ENCODE measurements around the gene PCED1B.
A peak's percentile ranks its signal among the peaks of the same experiment; 100 is the strongest.

Gene PCED1B

DNA sequence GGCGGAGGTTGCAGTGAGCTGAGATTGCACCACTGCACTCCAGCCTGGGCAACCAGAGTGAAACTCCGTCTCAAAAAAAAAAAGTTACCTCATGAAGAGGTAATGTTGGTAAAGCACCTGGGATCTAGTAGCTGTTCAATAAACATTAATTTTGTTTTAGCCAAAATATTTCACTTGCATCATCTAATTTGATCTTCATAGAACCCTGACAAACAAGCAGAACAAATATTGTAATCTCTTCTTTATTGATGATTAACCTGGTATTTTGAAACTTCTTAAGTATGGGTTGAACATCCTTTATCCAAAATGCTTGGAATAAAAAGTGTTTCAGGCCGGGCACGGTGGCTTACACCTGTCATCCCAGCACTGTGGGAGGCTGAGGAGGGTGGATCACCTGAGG is 149.4 kb downstream of the PCED1B start:
- Histone ChIP-seq H3K18ac (ENCODE audit: low read length) (no peak overlapping the region), H3K79me1 (ENCODE audit: low read length) (peaks cover 2% of the 10 kb centered on the region), H3K4ac (ENCODE audit: low read depth, low read length) (no peak overlapping the region), H3K27ac (ENCODE audit: low read depth, low read length) (no peak overlapping the region), H3K27me3 (ENCODE audit: insufficient read depth, low read length) (no peaks in the 10 kb centered on the region), H3K4me1 (ENCODE audit: control insufficient read depth in 1 of 2, insufficient read depth in 2 of 2, low read length in 2 of 2) (peaks cover under 1% of the 10 kb centered on the region in 2 experiments), H2BK12ac (ENCODE audit: low read length) (no peak overlapping the region), H2BK5ac (ENCODE audit: low read depth, low read length, poor library complexity) (no peak overlapping the region), H3K79me2 (ENCODE audit: control insufficient read depth, insufficient read depth, low read length, poor library complexity) (no peaks in the 10 kb centered on the region), H3K14ac (ENCODE audit: low read length) (no peak overlapping the region), H2BK120ac (ENCODE audit: insufficient read depth, low read length, poor library complexity) (no peak overlapping the region), H4K12ac (ENCODE audit: low read depth, low read length) (no peak overlapping the region), H3K9ac (ENCODE audit: low read length) (no peak overlapping the region), H3K4me2 (ENCODE audit: low read length) (no peak overlapping the region), H4K91ac (ENCODE audit: low read depth, low read length) (no peak overlapping the region), H3K4me3 (ENCODE audit: low read depth, low read length) (no peak overlapping the region), H3K36me3 (ENCODE audit: control insufficient read depth in 1 of 2, insufficient read depth in 2 of 2, low read length in 2 of 2) (no peaks in the 10 kb centered on the region), H3K9me3 (ENCODE audit: insufficient read depth, low read depth, low read length) (no peaks in the 10 kb centered on the region), H2AK5ac (ENCODE audit: low read length) (no peak overlapping the region), H4K8ac (ENCODE audit: low read depth, low read length) (no peak overlapping the region), H3K23ac (ENCODE audit: low read length) (no peak overlapping the region), H2AFZ (ENCODE audit: insufficient read depth, low read length, poor library complexity) (no peak overlapping the region)
- no peak for DNase-seq
- WGBS (ENCODE audit: extremely low coverage, insufficient coverage, insufficient read length): no CpG with 5 or more reads among the region's 4 CpGs

DNA sequence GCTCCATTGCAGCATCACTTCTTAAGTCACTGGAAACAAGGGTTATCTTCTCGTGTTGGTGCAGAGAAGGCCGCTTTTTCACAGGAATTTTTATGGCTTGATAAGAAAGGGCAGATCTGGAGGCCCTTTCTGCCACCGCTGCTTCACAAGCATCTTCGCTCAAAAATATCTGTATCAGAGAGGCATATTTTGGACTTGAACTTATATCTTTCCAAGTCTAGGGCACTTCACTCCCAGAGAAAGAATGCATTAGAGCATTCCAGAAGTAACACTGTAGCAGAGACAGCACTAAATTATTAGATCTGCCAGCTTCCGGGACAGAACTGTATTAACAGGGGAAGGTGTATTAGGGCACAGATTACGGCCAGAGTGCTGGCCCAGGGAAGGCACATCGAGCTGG is 152.0 kb downstream of the PCED1B start:
- Histone ChIP-seq H2BK5ac (ENCODE audit: low read depth, low read length, poor library complexity) (no peak overlapping the region), H3K27me3 (ENCODE audit: insufficient read depth, low read length) (no peaks in the 10 kb centered on the region), H3K14ac (ENCODE audit: low read length) (no peak overlapping the region), H3K9ac (ENCODE audit: low read length) (no peak overlapping the region), H3K4me2 (ENCODE audit: low read length) (no peak overlapping the region), H2BK12ac (ENCODE audit: low read length) (no peak overlapping the region), H3K4ac (ENCODE audit: low read depth, low read length) (no peak overlapping the region), H2AK5ac (ENCODE audit: low read length) (no peak overlapping the region), H3K23ac (ENCODE audit: low read length) (no peak overlapping the region), H2BK120ac (ENCODE audit: insufficient read depth, low read length, poor library complexity) (no peak overlapping the region), H4K91ac (ENCODE audit: low read depth, low read length) (no peak overlapping the region), H3K18ac (ENCODE audit: low read length) (no peak overlapping the region), H3K27ac (ENCODE audit: low read depth, low read length) (no peak overlapping the region), H3K36me3 (ENCODE audit: control insufficient read depth in 1 of 2, insufficient read depth in 2 of 2, low read length in 2 of 2) (peaks cover 0 to 4% of the 10 kb centered on the region in 2 experiments), H3K79me2 (ENCODE audit: control insufficient read depth, insufficient read depth, low read length, poor library complexity) (no peaks in the 10 kb centered on the region), H3K9me3 (ENCODE audit: insufficient read depth, low read depth, low read length) (peaks cover 4% of the 10 kb centered on the region), H4K12ac (ENCODE audit: low read depth, low read length) (no peak overlapping the region), H4K8ac (ENCODE audit: low read depth, low read length) (no peak overlapping the region), H3K4me3 (ENCODE audit: low read depth, low read length) (no peak overlapping the region), H2AFZ (ENCODE audit: insufficient read depth, low read length, poor library complexity) (no peak overlapping the region), H3K4me1 (ENCODE audit: control insufficient read depth in 1 of 2, insufficient read depth in 2 of 2, low read length in 2 of 2) (peaks cover 4 to 10% of the 10 kb centered on the region in 2 experiments), H3K79me1 (ENCODE audit: low read length) (no peaks in the 10 kb centered on the region)
- no CpG with 5 or more reads among the region's 7 CpGs for WGBS (ENCODE audit: extremely low coverage, insufficient coverage, insufficient read length)
- no peak for DNase-seq

- Histone ChIP-seq H3K4me3 (ENCODE audit: low read depth, low read length) (no peak overlapping the region), H3K4me1 (ENCODE audit: control insufficient read depth in 1 of 2, insufficient read depth in 2 of 2, low read length in 2 of 2) (peaks cover 4 to 10% of the 10 kb centered on the region in 2 experiments), H3K79me1 (ENCODE audit: low read length) (no peaks in the 10 kb centered on the region), H2AK5ac (ENCODE audit: low read length) (no peak overlapping the region), H4K8ac (ENCODE audit: low read depth, low read length) (no peak overlapping the region), H3K27me3 (ENCODE audit: insufficient read depth, low read length) (no peaks in the 10 kb centered on the region), H3K9ac (ENCODE audit: low read length) (no peak overlapping the region), H2BK5ac (ENCODE audit: low read depth, low read length, poor library complexity) (no peak overlapping the region), H3K36me3 (ENCODE audit: control insufficient read depth in 1 of 2, insufficient read depth in 2 of 2, low read length in 2 of 2) (peaks cover 0 to 4% of the 10 kb centered on the region in 2 experiments), H2BK120ac (ENCODE audit: insufficient read depth, low read length, poor library complexity) (no peak overlapping the region), H2AFZ (ENCODE audit: insufficient read depth, low read length, poor library complexity) (no peak overlapping the region), H3K23ac (ENCODE audit: low read length) (no peak overlapping the region), H3K79me2 (ENCODE audit: control insufficient read depth, insufficient read depth, low read length, poor library complexity) (no peaks in the 10 kb centered on the region), H4K91ac (ENCODE audit: low read depth, low read length) (no peak overlapping the region), H3K14ac (ENCODE audit: low read length) (no peak overlapping the region), H3K9me3 (ENCODE audit: insufficient read depth, low read depth, low read length) (peaks cover 4% of the 10 kb centered on the region), H4K12ac (ENCODE audit: low read depth, low read length) (no peak overlapping the region), H3K27ac (ENCODE audit: low read depth, low read length) (no peak overlapping the region), H2BK12ac (ENCODE audit: low read length) (no peak overlapping the region), H3K4ac (ENCODE audit: low read depth, low read length) (no peak overlapping the region), H3K18ac (ENCODE audit: low read length) (no peak overlapping the region), H3K4me2 (ENCODE audit: low read length) (no peak overlapping the region)
- no CpG with 5 or more reads among the region's 14 CpGs for WGBS (ENCODE audit: extremely low coverage, insufficient coverage, insufficient read length)
- peak; percentile 73 to 89 for DNase-seq
Observed at GRCh38 chr12:47234576-47235141, 155.2 kb downstream of the PCED1B start.

GRCh38 chr12:47235258-47236040 is 156.0 kb downstream of the PCED1B start:
- no peak overlapping the region for H4K8ac ChIP-seq (ENCODE audit: low read depth, low read length)
- WGBS (ENCODE audit: extremely low coverage, insufficient coverage, insufficient read length): no CpG with 5 or more reads among the region's 48 CpGs

More at GRCh38 chr12:47235258-47236040, 156.0 kb downstream of the PCED1B start:
- H2BK120ac ChIP-seq (ENCODE audit: insufficient read depth, low read length, poor library complexity): no peak overlapping the region
- no peak overlapping the region for H2BK12ac ChIP-seq (ENCODE audit: low read length)
- peak; percentile 74 to 88 for DNase-seq
- H3K9me3 ChIP-seq (ENCODE audit: insufficient read depth, low read depth, low read length): peaks cover 4% of the 10 kb centered on the region
- H4K91ac ChIP-seq (ENCODE audit: low read depth, low read length): no peak overlapping the region
- no peak overlapping the region for H3K14ac ChIP-seq (ENCODE audit: low read length)
- H2AK5ac ChIP-seq (ENCODE audit: low read length): no peak overlapping the region
- peaks cover 0 to 4% of the 10 kb centered on the region in 2 experiments for H3K36me3 ChIP-seq (ENCODE audit: control insufficient read depth in 1 of 2, insufficient read depth in 2 of 2, low read length in 2 of 2)
- H3K4me2 ChIP-seq (ENCODE audit: low read length): no peak overlapping the region
- no peak overlapping the region for H2BK5ac ChIP-seq (ENCODE audit: low read depth, low read length, poor library complexity)
- H3K27ac ChIP-seq (ENCODE audit: low read depth, low read length): no peak overlapping the region
- H3K27me3 ChIP-seq (ENCODE audit: insufficient read depth, low read length): no peaks in the 10 kb centered on the region
- no peaks in the 10 kb centered on the region for H3K79me1 ChIP-seq (ENCODE audit: low read length)
- H3K79me2 ChIP-seq (ENCODE audit: control insufficient read depth, insufficient read depth, low read length, poor library complexity): no peaks in the 10 kb centered on the region
- no peak overlapping the region for H3K23ac ChIP-seq (ENCODE audit: low read length)
- H3K4ac ChIP-seq (ENCODE audit: low read depth, low read length): no peak overlapping the region
- no peak overlapping the region for H3K18ac ChIP-seq (ENCODE audit: low read length)
- H3K4me3 ChIP-seq (ENCODE audit: low read depth, low read length): no peak overlapping the region
- no peak overlapping the region for H3K9ac ChIP-seq (ENCODE audit: low read length)
- H3K4me1 ChIP-seq (ENCODE audit: control insufficient read depth in 1 of 2, insufficient read depth in 2 of 2, low read length in 2 of 2): peaks cover 4 to 10% of the 10 kb centered on the region in 2 experiments
- no peak overlapping the region for H2AFZ ChIP-seq (ENCODE audit: insufficient read depth, low read length, poor library complexity)
- no peak overlapping the region for H4K12ac ChIP-seq (ENCODE audit: low read depth, low read length)

Measured in trophoblast cell (in vitro differentiated cells and primary cell).